DND-41 (cell line): ENCODE measurements around the gene RABEPK.

Experiments
- EZH2 ChIP-seq: IDR thresholded peaks from 3 replicates; pipeline ENCODE4 v1.6.1; 2012; ENCODE audit warnings: borderline replicate concordance, low read depth, mild to moderate bottlenecking, moderate library complexity, low read length, inconsistent platforms; ENCODE audit not compliant: severe bottlenecking
- TF ChIP-seq, protein P1 (sequence below): IDR thresholded peaks from 2 replicates; pipeline ENCODE4 v1.5.1; 2012; ENCODE audit warnings: borderline replicate concordance, low read length, moderate library complexity, mild to moderate bottlenecking; ENCODE audit not compliant: poor library complexity, severe bottlenecking; ENCODE audit errors: extremely low read depth

DNA sequence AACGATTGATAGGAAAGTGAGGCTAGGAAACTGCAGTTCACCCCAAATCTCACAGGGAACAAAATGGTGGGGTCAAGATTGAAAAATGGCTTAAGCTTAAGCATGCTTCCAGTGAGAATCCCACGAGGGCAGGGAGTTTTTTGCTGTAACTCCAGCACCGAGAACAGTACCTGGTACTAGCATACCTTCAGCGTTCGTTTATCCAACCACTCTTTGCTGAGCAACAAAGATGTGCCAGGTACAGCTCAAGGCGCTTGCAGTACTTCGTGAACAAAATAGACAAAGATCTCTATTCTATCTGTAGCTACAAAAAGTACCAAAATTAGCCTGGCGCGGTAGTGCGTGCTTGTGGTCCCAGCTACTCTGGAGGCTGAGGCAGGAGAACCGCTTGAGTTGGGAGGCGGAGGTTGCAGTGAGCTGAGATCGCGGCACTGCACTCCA, 10.0 kb upstream of the RABEPK start:
- TF ChIP-seq, protein P1, sequence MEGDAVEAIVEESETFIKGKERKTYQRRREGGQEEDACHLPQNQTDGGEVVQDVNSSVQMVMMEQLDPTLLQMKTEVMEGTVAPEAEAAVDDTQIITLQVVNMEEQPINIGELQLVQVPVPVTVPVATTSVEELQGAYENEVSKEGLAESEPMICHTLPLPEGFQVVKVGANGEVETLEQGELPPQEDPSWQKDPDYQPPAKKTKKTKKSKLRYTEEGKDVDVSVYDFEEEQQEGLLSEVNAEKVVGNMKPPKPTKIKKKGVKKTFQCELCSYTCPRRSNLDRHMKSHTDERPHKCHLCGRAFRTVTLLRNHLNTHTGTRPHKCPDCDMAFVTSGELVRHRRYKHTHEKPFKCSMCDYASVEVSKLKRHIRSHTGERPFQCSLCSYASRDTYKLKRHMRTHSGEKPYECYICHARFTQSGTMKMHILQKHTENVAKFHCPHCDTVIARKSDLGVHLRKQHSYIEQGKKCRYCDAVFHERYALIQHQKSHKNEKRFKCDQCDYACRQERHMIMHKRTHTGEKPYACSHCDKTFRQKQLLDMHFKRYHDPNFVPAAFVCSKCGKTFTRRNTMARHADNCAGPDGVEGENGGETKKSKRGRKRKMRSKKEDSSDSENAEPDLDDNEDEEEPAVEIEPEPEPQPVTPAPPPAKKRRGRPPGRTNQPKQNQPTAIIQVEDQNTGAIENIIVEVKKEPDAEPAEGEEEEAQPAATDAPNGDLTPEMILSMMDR = no peak
- no peak for TF ChIP-seq EZH2
